PC-3 (cell line): ENCODE measurements around the gene KCND3. TPM values are rescaled to one million over a fixed set of nuclear protein-coding genes. Genes with fewer than 3 reads are reported as not detected.

Source experiments
- ATAC-seq: fragments of 200-7000 bp; cut with Tn5 transposase; 2 replicates; pipeline ENCODE4 v1.9.1; 2020; ENCODE audit warnings: mild to moderate bottlenecking, moderate library complexity
- BruUV-seq: library from RNA; stranded (reverse); fragments of 400-500 nt; replicated peaks from 2 replicates; lab custom pipeline; 2021; lab: Mats Ljungman, UMichigan
- CTCF ChIA-PET: fragments of 300-600 bp; sonication (Branson Sonifier 250); formaldehyde crosslinking; loops from one replicate; lab custom pipeline; 2022; ENCODE audit warnings: antibody characterized with exemption; lab: Charles Lee
- POLR2A ChIA-PET: fragments of 300-600 bp; sonication (Branson Sonifier 250); formaldehyde crosslinking; loops from one replicate; lab custom pipeline; 2022; ENCODE audit warnings: antibody characterized with exemption; ENCODE audit not compliant: unreplicated experiment; lab: Charles Lee
- DNase-seq: peaks from one replicate; pipeline ENCODE4 v3.0.0-alpha.2; 2015
- H2AFZ ChIP-seq: fragments of 300-600 bp; sonication (generic); 2 replicates; pipeline ENCODE4 v1.6.0; 2016; ENCODE audit warnings: antibody characterized with exemption, low read length
- H3F3A ChIP-seq: fragments of 300-600 bp; sonication (generic); one replicate; pipeline ENCODE4 v1.6.0; 2017; ENCODE audit warnings: antibody characterized with exemption, low read length, control low read depth, mild to moderate bottlenecking; ENCODE audit not compliant: unreplicated experiment
- H3K27ac ChIP-seq: fragments of 300-600 bp; sonication (generic); 2 replicates; pipeline ENCODE4 v1.5.1; 2016; ENCODE audit warnings: mild to moderate bottlenecking, low read length
- H3K27me3 ChIP-seq: fragments of 300-600 bp; sonication (generic); 2 replicates; pipeline ENCODE4 v1.6.1; 2016; ENCODE audit warnings: low read length, mixed read lengths
- H3K36me3 ChIP-seq: fragments of 300-600 bp; sonication (generic); 2 replicates; pipeline ENCODE4 v1.6.1; 2016; ENCODE audit warnings: low read depth, mixed run types, low read length, mixed read lengths
- H3K4me1 ChIP-seq: fragments of 300-600 bp; sonication (generic); 2 replicates; pipeline ENCODE4 v1.5.1; 2016; ENCODE audit warnings: low read length; ENCODE audit not compliant: insufficient read depth
- H3K4me2 ChIP-seq: fragments of 300-600 bp; sonication (generic); 2 replicates; pipeline ENCODE4 v1.6.0; 2016; ENCODE audit warnings: low read length
- H3K4me3 ChIP-seq: fragments of 300-600 bp; sonication (generic); 2 replicates; pipeline ENCODE4 v1.5.1; 2016; ENCODE audit warnings: mild to moderate bottlenecking, low read length, mixed read lengths
- H3K79me2 ChIP-seq: fragments of 300-600 bp; sonication (generic); 2 replicates; pipeline ENCODE4 v1.6.1; 2017; ENCODE audit warnings: low read length, mixed read lengths
- H3K9ac ChIP-seq: fragments of 300-600 bp; sonication (generic); 2 replicates; pipeline ENCODE4 v1.6.0; 2016; ENCODE audit warnings: mild to moderate bottlenecking, low read length
- H3K9me2 ChIP-seq: fragments of 300-600 bp; sonication (generic); replicated peaks from 2 replicates; pipeline ENCODE4 v1.6.1; 2016; ENCODE audit warnings: mixed run types, low read length, mixed read lengths
- H3K9me3 ChIP-seq: fragments of 300-600 bp; sonication (generic); 2 replicates; pipeline ENCODE4 v1.6.1; 2016; ENCODE audit warnings: low read length, mixed read lengths
- H4K20me1 ChIP-seq: fragments of 300-600 bp; sonication (generic); 2 replicates; pipeline ENCODE4 v1.6.1; 2016; ENCODE audit warnings: low read length, mixed read lengths
- EZH2 ChIP-seq: fragments of 300-600 bp; sonication (generic); IDR thresholded peaks from one replicate; pipeline ENCODE4 v1.6.1; 2017; ENCODE audit warnings: antibody characterized with exemption, mild to moderate bottlenecking, low read length; ENCODE audit not compliant: unreplicated experiment
- EZH2phosphoT487 ChIP-seq: fragments of 300-600 bp; sonication (generic); IDR thresholded peaks from 2 replicates; pipeline ENCODE4 v1.6.1; 2018; ENCODE audit warnings: mild to moderate bottlenecking, antibody characterized with exemption, low read length, borderline replicate concordance
- intact Hi-C: fragments of 100-400 bp; cut with micrococcal nuclease; formaldehyde crosslinking; loops from 2 replicates; pipeline ENCODE4 v1.9.0; 2023
- total RNA-seq: library from RNA; depleted of rRNA; stranded (reverse); fragments of >200 nt; gene quantifications from 2 replicates; pipeline ENCODE4 v1.2.3, GENCODE V29; 2014
- TF ChIP-seq, protein P1 (sequence below): fragments of 300-600 bp; sonication (generic); conservative IDR thresholded peaks from 2 replicates; pipeline ENCODE4 v1.5.1; 2017; ENCODE audit warnings: antibody characterized with exemption, low read depth, mild to moderate bottlenecking, low read length

KCND3 gene
- total RNA-seq, 1 experiment from 2014 or later, result not detected

- intact Hi-C loops, result no loop called here
- BruUV-seq, result no TSS peak
- POLR2A ChIA-PET, result no interaction called here
Measured at GRCh38 chr1:111982428-111982827, 7.0 kb downstream of the KCND3 start.

GRCh38 chr1:111981871-111982270 is 7.6 kb downstream of the KCND3 start:
- ChIA-PET POLR2A (no interaction called here), CTCF (no interaction called here)
- Histone ChIP-seq H4K20me1 (no peaks in the 10 kb centered on the region), H3K27me3 (peaks cover 34% of the 10 kb centered on the region), H3K9me3 (no peaks in the 10 kb centered on the region), H2AFZ (no peak overlapping the region), H3K4me2 (no peak overlapping the region), H3K4me3 (no peak overlapping the region), H3K9me2 (no peaks in the 10 kb centered on the region), H3K4me1 (peaks cover under 1% of the 10 kb centered on the region; the same call in 1 of the 2 replicates), H3F3A (no peaks in the 10 kb centered on the region), H3K9ac (no peak overlapping the region), H3K79me2 (no peaks in the 10 kb centered on the region), H3K27ac (no peak overlapping the region), H3K36me3 (no peaks in the 10 kb centered on the region)
- DNase-seq (no peak), ATAC-seq (no peak)
- TF ChIP-seq EZH2, result no peak
- TF ChIP-seq, protein P1, sequence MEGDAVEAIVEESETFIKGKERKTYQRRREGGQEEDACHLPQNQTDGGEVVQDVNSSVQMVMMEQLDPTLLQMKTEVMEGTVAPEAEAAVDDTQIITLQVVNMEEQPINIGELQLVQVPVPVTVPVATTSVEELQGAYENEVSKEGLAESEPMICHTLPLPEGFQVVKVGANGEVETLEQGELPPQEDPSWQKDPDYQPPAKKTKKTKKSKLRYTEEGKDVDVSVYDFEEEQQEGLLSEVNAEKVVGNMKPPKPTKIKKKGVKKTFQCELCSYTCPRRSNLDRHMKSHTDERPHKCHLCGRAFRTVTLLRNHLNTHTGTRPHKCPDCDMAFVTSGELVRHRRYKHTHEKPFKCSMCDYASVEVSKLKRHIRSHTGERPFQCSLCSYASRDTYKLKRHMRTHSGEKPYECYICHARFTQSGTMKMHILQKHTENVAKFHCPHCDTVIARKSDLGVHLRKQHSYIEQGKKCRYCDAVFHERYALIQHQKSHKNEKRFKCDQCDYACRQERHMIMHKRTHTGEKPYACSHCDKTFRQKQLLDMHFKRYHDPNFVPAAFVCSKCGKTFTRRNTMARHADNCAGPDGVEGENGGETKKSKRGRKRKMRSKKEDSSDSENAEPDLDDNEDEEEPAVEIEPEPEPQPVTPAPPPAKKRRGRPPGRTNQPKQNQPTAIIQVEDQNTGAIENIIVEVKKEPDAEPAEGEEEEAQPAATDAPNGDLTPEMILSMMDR, result no peak
- intact Hi-C loops, result no loop called here
- no TSS peak for BruUV-seq

More at GRCh38 chr1:111982428-111982827, 7.0 kb downstream of the KCND3 start:
- Histone ChIP-seq H3K79me2 (no peaks in the 10 kb centered on the region), H3K36me3 (no peaks in the 10 kb centered on the region), H2AFZ (no peak overlapping the region), H3K4me1 (no peaks in the 10 kb centered on the region), H3F3A (no peaks in the 10 kb centered on the region), H3K9me3 (no peaks in the 10 kb centered on the region), H3K9ac (no peak overlapping the region), H3K27ac (no peak overlapping the region), H3K4me2 (no peak overlapping the region), H3K9me2 (no peaks in the 10 kb centered on the region), H3K27me3 (peaks cover 38% of the 10 kb centered on the region), H4K20me1 (no peaks in the 10 kb centered on the region), H3K4me3 (no peak overlapping the region)
- TF ChIP-seq, protein P1, result no peak
- no peak for TF ChIP-seq EZH2
- TF ChIP-seq EZH2phosphoT487, result no peak
- CTCF ChIA-PET, result no interaction called here
- DNase-seq (no peak), ATAC-seq (no peak)

GRCh38 chr1:111981090-111981489 is 8.4 kb downstream of the KCND3 start:
- no TSS peak for BruUV-seq
- POLR2A ChIA-PET, result no interaction called here

More at GRCh38 chr1:111981090-111981489, 8.4 kb downstream of the KCND3 start:
- intact Hi-C loops, result no loop called here
- Histone ChIP-seq H3K27ac (no peak overlapping the region), H3K9ac (no peak overlapping the region), H3K79me2 (no peaks in the 10 kb centered on the region), H4K20me1 (no peaks in the 10 kb centered on the region), H3F3A (no peaks in the 10 kb centered on the region), H3K9me2 (no peaks in the 10 kb centered on the region), H2AFZ (no peak overlapping the region), H3K4me3 (no peak overlapping the region), H3K4me1 (peaks cover 8% of the 10 kb centered on the region; the same call in 1 of the 2 replicates), H3K27me3 (peaks cover 32% of the 10 kb centered on the region), H3K4me2 (no peak overlapping the region), H3K9me3 (no peaks in the 10 kb centered on the region), H3K36me3 (no peaks in the 10 kb centered on the region)
- DNase-seq (no peak), ATAC-seq (no peak)
- no peak for TF ChIP-seq EZH2
- TF ChIP-seq EZH2phosphoT487, result no peak
- TF ChIP-seq, protein P1, result no peak
- CTCF ChIA-PET, result no interaction called here
